H1 (cell line): ENCODE results near the gene MYO9B. TPM values are rescaled to one million over a fixed set of nuclear protein-coding genes. Genes with fewer than 3 reads are reported as not detected.

Experiments used
- CTCF ChIA-PET: fragments of 300-600 bp; sonication (Branson Sonifier 250); formaldehyde crosslinking; loops from one replicate; lab custom pipeline; 2021; ENCODE audit not compliant: partially characterized antibody; lab: Charles Lee
- POLR2A ChIA-PET: fragments of 300-600 bp; sonication (Branson Sonifier 250); formaldehyde crosslinking; loops from one replicate; lab custom pipeline; 2021; ENCODE audit warnings: inconsistent platforms; ENCODE audit not compliant: partially characterized antibody; lab: Charles Lee
- DNase-seq, 2 experiments: peaks; one replicate each; pipeline versions ENCODE4 v3.0.0 to v3.0.0-alpha.2; 2010 to 2022; ENCODE audit warnings: low spot score in 2 of 2, low read depth in 1 of 2, mixed read lengths in 1 of 2
- FAIRE-seq: peaks from 2 replicates; lab custom pipeline; 2011; peaks lifted over from hg19 to GRCh38; lab: Jason Lieb, UNC
- H2AFZ ChIP-seq: 2 replicates; pipeline ENCODE4 v1.8.1; 2012; ENCODE audit warnings: low read length, inconsistent platforms
- H2AK5ac ChIP-seq: 2 replicates; pipeline ENCODE4 v1.6.1; 2013; ENCODE audit warnings: low read depth, low read length
- H2BK120ac ChIP-seq: replicated peaks from 2 replicates; pipeline ENCODE3; 2013; ENCODE audit warnings: low read depth, low read length, inconsistent platforms
- H2BK12ac ChIP-seq: 2 replicates; pipeline ENCODE4 v1.6.1; 2013; ENCODE audit warnings: low read depth, low read length
- H2BK15ac ChIP-seq: 2 replicates; pipeline ENCODE4 v1.6.1; 2013; ENCODE audit warnings: low read length
- H2BK20ac ChIP-seq: 2 replicates; pipeline ENCODE4 v1.6.1; 2013; ENCODE audit warnings: low read length
- H2BK5ac ChIP-seq: 2 replicates; pipeline ENCODE4 v1.6.1; 2013; ENCODE audit warnings: low read depth, low read length
- H3K14ac ChIP-seq: 2 replicates; pipeline ENCODE4 v1.6.1; 2013; ENCODE audit warnings: inconsistent platforms; ENCODE audit not compliant: insufficient read length
- H3K18ac ChIP-seq: 2 replicates; pipeline ENCODE4 v1.6.1; 2013; ENCODE audit warnings: low read length; ENCODE audit errors: extremely low read depth
- H3K23ac ChIP-seq: 2 replicates; pipeline ENCODE4 v1.6.1; 2013; ENCODE audit warnings: inconsistent platforms; ENCODE audit not compliant: insufficient read length
- H3K23me2 ChIP-seq: 2 replicates; pipeline ENCODE4 v1.6.1; 2013; ENCODE audit warnings: low read depth, low read length
- H3K27ac ChIP-seq: 2 replicates; pipeline ENCODE4 v1.6.1; 2011; ENCODE audit warnings: low read depth, low read length, inconsistent platforms
- H3K27me3 ChIP-seq, 4 experiments: replicated peaks in 1 of 4; 1 replicate in 1 of 4; 2 replicates in 3 of 4; pipeline versions ENCODE4 v1.6.1 to v1.8.1; 2011 to 2013; ENCODE audit warnings: low read length in 3 of 4, mild to moderate bottlenecking in 3 of 4, inconsistent platforms in 2 of 4, mixed read lengths in 2 of 4, moderate library complexity in 1 of 4; ENCODE audit not compliant: control insufficient read depth in 3 of 4, insufficient read depth in 3 of 4; ENCODE audit errors: extremely low read depth in 1 of 4
- H3K36me3 ChIP-seq, 4 experiments: 2 replicates each; pipeline versions ENCODE4 v1.6.1 to v1.8.1; 2011 to 2013; ENCODE audit warnings: mild to moderate bottlenecking in 4 of 4, low read length in 3 of 4, moderate library complexity in 2 of 4, control low read depth in 1 of 4, inconsistent platforms in 1 of 4; ENCODE audit not compliant: insufficient read depth in 4 of 4, control insufficient read depth in 2 of 4
- H3K4ac ChIP-seq: replicated peaks from 2 replicates; pipeline ENCODE3; 2013; ENCODE audit warnings: low read length, low read depth, mixed read lengths, inconsistent platforms; ENCODE audit not compliant: insufficient read length
- H3K4me1 ChIP-seq, 4 experiments: replicated peaks in 1 of 4; 1 replicate in 1 of 4; 2 replicates in 3 of 4; pipeline versions ENCODE4 v1.6.1 to v1.8.1; 2011 to 2013; ENCODE audit warnings: low read length in 3 of 4, inconsistent platforms in 2 of 4, mixed read lengths in 1 of 4; ENCODE audit not compliant: insufficient read depth in 4 of 4, control insufficient read depth in 3 of 4
- H3K4me2 ChIP-seq, 2 experiments: 2 replicates each; pipeline versions ENCODE4 v1.6.1 to v1.8.1; 2011 to 2013; ENCODE audit warnings: low read depth in 2 of 2, low read length in 2 of 2, control low read depth in 1 of 2, inconsistent platforms in 1 of 2, mild to moderate bottlenecking in 1 of 2; ENCODE audit not compliant: insufficient read depth in 1 of 2
- H3K4me3 ChIP-seq, 4 experiments: fragments of 200-600, 300-600 bp in 1 of 4; sonication (generic), shearing (Covaris generic), sonication (Bioruptor Twin) in 1 of 4; 2 replicates each; pipeline versions ENCODE4 v1.5.1 to v1.8.1; 2011 to 2016; ENCODE audit warnings: low read length in 4 of 4, low read depth in 3 of 4, control low read depth in 2 of 4, inconsistent platforms in 2 of 4, mild to moderate bottlenecking in 2 of 4, mixed read lengths in 1 of 4, moderate library complexity in 1 of 4; ENCODE audit not compliant: insufficient read depth in 2 of 4; ENCODE audit errors: extremely low read depth in 1 of 4
- H3K56ac ChIP-seq: replicated peaks from 2 replicates; pipeline ENCODE3; 2013; ENCODE audit warnings: low read depth, mild to moderate bottlenecking, mixed read lengths, low read length, inconsistent platforms; ENCODE audit not compliant: insufficient read length
- H3K79me1 ChIP-seq: 2 replicates; pipeline ENCODE4 v1.6.1; 2013; ENCODE audit warnings: low read depth, low read length, control low read depth
- H3K79me2 ChIP-seq, 2 experiments: 2 replicates each; pipeline versions ENCODE4 v1.6.1 to v1.8.1; 2012 to 2013; ENCODE audit warnings: low read length in 2 of 2, mild to moderate bottlenecking in 2 of 2, inconsistent platforms in 1 of 2; ENCODE audit not compliant: insufficient read depth in 2 of 2, control insufficient read depth in 1 of 2
- H3K9ac ChIP-seq, 4 experiments: replicated peaks in 1 of 4; 1 replicate in 1 of 4; 2 replicates in 3 of 4; pipeline versions ENCODE4 v1.6.1 to v1.8.1; 2011 to 2013; ENCODE audit warnings: low read depth in 3 of 4, low read length in 3 of 4, control low read depth in 2 of 4, mild to moderate bottlenecking in 2 of 4, moderate library complexity in 2 of 4, inconsistent platforms in 1 of 4; ENCODE audit errors: extremely low read depth in 1 of 4
- H3K9me3 ChIP-seq, 2 experiments: 2 replicates each; pipeline versions ENCODE4 v1.6.1 to v1.8.1; 2012 to 2013; ENCODE audit warnings: mild to moderate bottlenecking in 2 of 2, moderate library complexity in 2 of 2, control low read depth in 1 of 2, inconsistent platforms in 1 of 2, low read depth in 1 of 2, low read length in 1 of 2, mixed read lengths in 1 of 2; ENCODE audit not compliant: insufficient read depth in 2 of 2
- H4K20me1 ChIP-seq, 2 experiments: replicated peaks in 1 of 2; 2 replicates each; pipeline versions ENCODE3 to v1.8.1; 2011 to 2013; ENCODE audit warnings: inconsistent platforms in 2 of 2, low read length in 2 of 2, mild to moderate bottlenecking in 1 of 2; ENCODE audit not compliant: insufficient read depth in 2 of 2, control insufficient read depth in 1 of 2
- H4K5ac ChIP-seq: 2 replicates; pipeline ENCODE4 v1.6.1; 2013; ENCODE audit warnings: low read length, low read depth, mixed read lengths, inconsistent platforms; ENCODE audit not compliant: insufficient read length
- H4K8ac ChIP-seq: 2 replicates; pipeline ENCODE4 v1.8.0; 2013; ENCODE audit warnings: mild to moderate bottlenecking, moderate library complexity, low read length, inconsistent platforms; ENCODE audit not compliant: insufficient read depth; ENCODE audit errors: extremely low read depth
- H4K91ac ChIP-seq: replicated peaks from 2 replicates; pipeline ENCODE3; 2013; ENCODE audit warnings: low read length, mixed read lengths, inconsistent platforms; ENCODE audit not compliant: insufficient read length
- BCL11A ChIP-seq, 2 experiments: IDR thresholded peaks; one replicate each; pipeline ENCODE4 v1.6.1; 2011; ENCODE audit warnings: low read depth in 2 of 2, low read length in 2 of 2, mild to moderate bottlenecking in 2 of 2
- CHD2 ChIP-seq: IDR thresholded peaks from 2 replicates; pipeline ENCODE4 v1.6.1; 2012; ENCODE audit warnings: low read length, improper control_type of control experiment
- MAFK ChIP-seq: IDR thresholded peaks from 2 replicates; pipeline ENCODE4 v1.6.1; 2012; ENCODE audit warnings: low read depth, mild to moderate bottlenecking, improper control_type of control experiment, low read length
- MAX ChIP-seq: IDR thresholded peaks from 2 replicates; pipeline ENCODE4 v1.6.1; 2012; ENCODE audit warnings: inconsistent platforms
- WGBS, 2 experiments: shearing (Covaris generic) in 1 of 2; methylation state at CpG; one replicate each; pipeline versions ENCODE4 v1.1.6 to v1.1.7; 2013 to 2015; ENCODE audit warnings: low lambda C conversion rate in 2 of 2, mixed read lengths in 2 of 2, inconsistent platforms in 1 of 2, low coverage in 1 of 2, missing lambda C conversion rate in 1 of 2; ENCODE audit not compliant: insufficient replicate concordance in 2 of 2, insufficient coverage in 1 of 2, insufficient read length in 1 of 2; ENCODE audit errors: extremely low coverage in 1 of 2, missing lambda C conversion rate in 1 of 2; 5-methylcytosine and 5-hydroxymethylcytosine counted together
- polyA plus RNA-seq, 7 experiments: library from polyadenylated mRNA; depleted of rRNA in 3 of 7; stranded (reverse) in 5 of 7; unstranded in 2 of 7; fragments of >200 nt in 5 of 7; fragments of 200-250 nt in 2 of 7; gene quantifications; 1 replicate in 5 of 7; 2 replicates in 1 of 7; 4 replicates in 1 of 7; pipeline versions ENCODE4 v1.2.1 to v1.2.3, GENCODE V29; 2011 to 2013; ENCODE audit warnings: missing spikeins in 2 of 7, mixed read lengths in 2 of 7
- total RNA-seq: library from RNA; stranded (reverse); fragmentation: NEBNext Ultra II Directional; extraction: Animal tissue kit (Norgen Biotek cat#: 25700); gene quantifications from 2 replicates; pipeline ENCODE4 v1.2.1, GENCODE V29; 2021

The MYO9B gene
- total and polyA plus RNA-seq, 2 of the 8 experiments (the other 6 are each of a cell fraction or from before 2014, with no cell fraction given): 27.6 to 77.1 TPM

- H2BK12ac ChIP-seq: no peak overlapping the region
- H2BK120ac ChIP-seq: no peak overlapping the region
- H2BK15ac ChIP-seq: no peak overlapping the region
- no peak overlapping the region for H4K8ac ChIP-seq
- H3K9ac ChIP-seq: no peak overlapping the region
- no peak overlapping the region for H2BK5ac ChIP-seq
- H4K91ac ChIP-seq: no peak overlapping the region
- no peak overlapping the region for H3K23ac ChIP-seq
- H4K5ac ChIP-seq: no peak overlapping the region
- peaks cover 7% of the 10 kb centered on the region for H3K23me2 ChIP-seq
- no peak overlapping the region for H2AFZ ChIP-seq
- WGBS, 2 experiments: 95% methylated on average over 5 of the region's 5 CpGs; no CpG with 5 or more reads in 1 of the 2 experiments
- H3K36me3 ChIP-seq: peaks cover 4 to 13% (median 8%) of the 10 kb centered on the region in 4 experiments; a peak in 7 of 8 replicates
- H4K20me1 ChIP-seq: no peaks in the 10 kb centered on the region
- no peaks in the 10 kb centered on the region for H3K9me3 ChIP-seq
- H3K27me3 ChIP-seq: no peaks in the 10 kb centered on the region
- no peak overlapping the region for H3K14ac ChIP-seq
- H3K79me2 ChIP-seq: no peaks in the 10 kb centered on the region; a peak in 1 of 4 replicates
- H3K4me1 ChIP-seq: peaks cover 0 to 21% (median 12%) of the 10 kb centered on the region in 4 experiments; a peak in 6 of 7 replicates
- no peak overlapping the region for H3K4ac ChIP-seq
- H3K4me2 ChIP-seq: no peak overlapping the region
- H2BK20ac ChIP-seq: no peak overlapping the region
- no peak for TF ChIP-seq CHD2
- TF ChIP-seq BCL11A (IDR thresholded peaks at IDR 0.05; ENCODE audit: low read depth in 2 of 2, low read length in 2 of 2): no peak
- TF ChIP-seq MAX: no peak
- no peak for TF ChIP-seq MAFK
- ChIA-PET POLR2A (interaction anchor here (0.6 to 4.2 kb wide), 3 partner anchors 15 to 192 kb away, joined by 3 to 79 read pairs (median 48); partner anchors contain the start of genes BST2 and OCEL1), CTCF (interaction anchor here (0.9 to 1.5 kb wide), 4 partner anchors 15 to 114 kb away, joined by 3 to 4 read pairs (median 4); no protein-coding TSS in a partner anchor)
- H3K56ac ChIP-seq: no peak overlapping the region
- H2AK5ac ChIP-seq: no peak overlapping the region
- no peak overlapping the region for H3K4me3 ChIP-seq
- DNase-seq: no peak
- no peak overlapping the region for H3K18ac ChIP-seq
- peaks cover 4% of the 10 kb centered on the region for H3K79me1 ChIP-seq
- H3K27ac ChIP-seq: no peak overlapping the region
- no peak for FAIRE-seq
These were observed 137.8 kb downstream of the MYO9B start for GRCh38 chr19:17213334-17213733.
